Fibroblast of gingiva (primary cell): ENCODE measurements around the gene NUAK2.
"Not testable (repeated sequence)": the region's sequence is repeated elsewhere in the genome, so short reads cannot be mapped to it uniquely, and the experiment has no call there.

Experiments
- DNase-seq: peaks from one replicate; pipeline ENCODE4 v3.0.0-alpha.2; 2011; ENCODE audit warnings: low read depth

NUAK2 gene

GRCh38 chr1:205296154-205296553 lies 25.4 kb downstream of the NUAK2 start:
- DNase-seq: no peak

GRCh38 chr1:205294934-205295333 lies 26.6 kb downstream of the NUAK2 start:
- no peak for DNase-seq

GRCh38 chr1:205294175-205294917 lies 27.2 kb downstream of the NUAK2 start:
- DNase-seq: peak; percentile 82

DNA sequence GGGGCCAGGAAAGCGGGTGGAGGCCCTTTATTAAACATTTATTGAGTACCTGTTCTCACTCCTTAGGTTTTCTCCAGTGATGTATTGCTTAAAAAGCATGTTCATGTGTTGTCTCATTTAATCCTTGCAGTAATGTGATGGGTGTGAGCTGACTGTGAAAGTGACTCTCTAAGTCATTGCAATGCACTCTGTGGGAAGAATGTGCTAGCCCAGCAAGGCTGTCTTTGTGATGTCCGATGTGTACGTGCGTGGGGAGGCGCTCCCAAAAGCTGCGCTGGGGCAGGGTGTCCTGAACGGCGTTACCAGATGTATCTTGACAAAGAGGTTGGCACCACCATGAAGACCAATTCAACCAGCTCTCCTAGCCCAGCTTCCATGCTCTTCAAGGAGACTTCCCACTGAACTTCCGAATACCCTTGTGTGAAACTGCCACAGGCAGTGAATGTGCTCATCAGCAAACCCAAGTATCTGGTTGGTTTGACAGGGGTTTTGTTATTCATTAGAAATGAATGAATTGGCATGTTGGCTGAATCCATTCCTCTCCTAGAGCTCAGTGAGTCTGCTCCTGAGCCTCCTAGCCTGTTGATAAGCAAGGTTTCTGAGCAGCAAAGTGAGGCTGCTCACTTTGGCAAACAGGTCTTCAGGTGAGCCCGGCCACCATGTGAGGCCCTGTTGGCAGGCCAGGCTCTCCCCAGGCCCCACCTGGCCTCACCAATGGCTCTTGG lies 28.0 kb downstream of the NUAK2 start:
- DNase-seq: no peak

- DNase-seq: no peak
Observed at GRCh38 chr1:205291596-205291995, 29.9 kb downstream of the NUAK2 start.

DNA sequence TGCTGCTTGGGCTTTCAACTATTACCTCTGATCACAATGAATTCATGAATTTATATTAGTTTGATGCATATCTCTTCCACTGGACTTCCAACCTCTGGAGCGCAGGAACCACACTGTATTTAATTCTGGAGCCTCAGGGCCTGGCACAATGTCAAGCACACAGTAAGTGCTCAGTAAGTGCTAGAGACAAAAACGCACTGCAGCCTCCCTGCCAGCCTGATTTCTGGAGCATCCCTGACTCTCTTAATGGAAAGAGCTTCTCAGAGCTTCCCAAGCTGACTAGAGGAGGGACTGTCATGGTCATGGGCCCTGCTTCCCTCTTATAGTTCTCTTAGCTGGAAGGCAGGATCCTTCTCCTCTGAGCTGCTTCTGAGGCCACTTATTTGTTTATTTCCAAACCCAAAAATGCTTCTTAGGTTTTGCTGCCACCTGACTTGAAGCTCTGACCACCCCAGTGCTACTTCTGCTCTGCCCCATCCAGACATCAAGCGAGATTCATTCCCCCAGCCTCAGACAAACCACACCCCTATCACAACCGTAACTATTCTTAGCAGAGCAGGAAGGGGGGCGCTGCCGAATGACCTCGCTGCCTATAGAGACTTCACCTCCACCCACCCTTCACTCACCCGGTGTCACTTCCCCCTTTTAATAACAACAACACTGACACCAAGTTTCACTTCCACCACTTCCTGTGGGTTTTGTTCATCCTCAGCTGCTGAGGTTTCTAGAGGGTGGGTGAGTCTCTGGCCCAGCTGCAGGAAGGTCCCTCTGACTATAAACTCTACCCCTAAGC lies 33.6 kb downstream of the NUAK2 start:
- DNase-seq: no peak

- no peak for DNase-seq
Observed at GRCh38 chr1:205287076-205287475, 34.5 kb downstream of the NUAK2 start.

DNA sequence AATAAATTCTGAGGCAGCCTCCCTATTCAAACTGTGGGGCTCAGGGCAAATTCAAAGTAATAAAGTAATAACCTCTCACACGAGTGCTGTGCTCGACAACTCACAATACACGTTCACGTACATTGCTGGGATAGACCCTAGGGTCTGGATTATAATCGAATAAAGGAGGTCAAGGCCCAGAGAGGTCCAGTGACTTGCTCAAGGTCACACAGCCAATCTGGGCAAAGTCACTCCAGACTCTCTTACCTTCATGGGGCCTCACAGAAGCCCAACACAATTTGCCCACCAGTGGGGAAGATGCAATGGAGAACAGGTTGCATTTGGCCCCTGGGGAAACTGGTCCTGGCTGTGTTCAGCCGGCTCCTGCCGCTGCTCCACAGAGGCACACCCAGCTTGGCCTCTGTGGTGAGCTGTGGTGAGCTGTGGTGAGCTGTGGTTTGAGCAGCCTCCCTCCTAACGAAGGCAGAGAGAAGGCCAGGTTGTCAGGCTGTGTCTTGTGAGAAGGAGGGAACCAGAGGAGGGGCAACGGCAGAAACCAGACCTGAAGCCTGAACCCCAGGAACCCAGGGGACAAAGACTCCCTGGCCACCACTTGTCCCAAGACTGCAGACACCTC lies 35.1 kb downstream of the NUAK2 start:
- no peak for DNase-seq

DNA sequence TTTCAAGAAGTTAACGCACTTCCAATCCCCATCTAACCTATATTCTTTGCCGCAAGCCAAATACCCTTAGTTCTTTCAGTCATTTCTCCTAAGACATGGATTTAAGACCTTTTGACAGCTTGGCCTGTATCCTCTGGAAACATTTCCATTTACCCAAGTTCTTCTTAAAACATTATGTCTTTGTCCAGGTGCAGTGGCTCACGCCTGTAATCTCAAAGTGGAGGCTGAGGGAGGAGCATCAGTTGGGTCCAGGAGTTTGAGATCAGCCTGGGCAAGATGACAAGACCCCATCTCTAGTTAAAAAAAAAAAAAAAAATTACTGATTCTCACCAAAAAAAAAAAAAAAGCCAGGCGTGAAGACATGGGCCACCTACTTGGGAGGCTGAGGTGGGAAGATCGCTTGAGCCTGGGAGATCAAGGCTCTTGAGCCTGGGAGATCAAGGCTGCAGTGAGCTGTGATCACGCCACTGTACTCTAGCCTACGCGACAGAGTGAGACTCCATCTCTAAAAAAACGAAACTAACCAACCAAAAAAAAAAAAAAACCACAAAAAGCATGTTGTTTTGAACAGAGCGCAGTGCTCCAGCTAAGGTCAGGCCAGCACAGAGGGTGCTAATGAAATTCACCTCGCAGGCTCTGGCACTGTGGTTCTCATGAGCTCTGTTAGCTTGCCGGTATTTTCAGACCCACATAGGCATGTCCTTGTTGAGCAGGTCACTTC lies 36.0 kb downstream of the NUAK2 start:
- DNase-seq: no peak

- peak; percentile 93 for DNase-seq
Observed at GRCh38 chr1:205284420-205285144, 37.0 kb downstream of the NUAK2 start.

DNA sequence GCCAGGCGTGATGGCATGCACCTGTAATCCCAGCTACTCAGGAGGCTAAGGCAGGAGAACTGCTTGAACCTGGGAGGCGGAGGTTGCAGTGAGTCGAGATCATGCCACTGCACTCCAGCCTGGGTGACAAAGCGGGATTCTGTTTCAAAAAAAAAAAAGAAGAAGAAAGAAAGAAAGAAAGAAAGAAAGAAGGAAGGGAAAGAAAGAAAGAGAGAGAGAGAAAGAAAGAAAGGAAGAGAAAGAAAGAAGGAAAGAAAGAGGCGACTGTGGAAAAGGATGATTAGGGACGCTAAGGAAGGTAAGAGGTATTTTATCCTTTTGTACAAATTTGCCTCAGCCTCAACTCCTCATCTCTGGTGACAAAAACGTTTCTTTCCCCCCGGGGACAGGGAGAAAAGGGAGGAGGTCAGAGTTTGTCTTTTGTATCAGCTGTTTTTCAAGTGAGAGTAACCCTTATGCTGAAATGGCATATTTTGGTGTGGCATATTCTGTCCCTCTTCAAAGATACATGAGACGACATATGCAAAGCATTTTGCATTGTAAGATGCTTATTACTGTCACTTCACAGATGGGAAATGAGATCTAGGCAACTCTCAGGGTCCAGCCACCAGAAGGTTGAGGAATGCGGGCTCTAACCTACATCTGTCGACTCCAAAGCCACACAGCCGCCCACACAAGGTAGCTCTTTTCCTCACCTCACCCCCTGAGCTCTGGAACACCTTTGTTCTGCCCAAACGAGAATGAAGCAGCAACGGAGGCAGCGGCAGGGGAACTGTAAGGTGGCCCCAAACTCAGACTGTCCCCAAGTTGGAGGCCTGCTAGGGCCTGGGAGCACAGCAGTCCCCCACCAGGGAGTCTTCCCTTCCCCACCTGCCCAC lies 38.0 kb downstream of the NUAK2 start:
- DNase-seq: no peak

- DNase-seq: not testable (repeated sequence)
Observed at GRCh38 chr1:205280666-205281395, 40.7 kb downstream of the NUAK2 start.

DNA sequence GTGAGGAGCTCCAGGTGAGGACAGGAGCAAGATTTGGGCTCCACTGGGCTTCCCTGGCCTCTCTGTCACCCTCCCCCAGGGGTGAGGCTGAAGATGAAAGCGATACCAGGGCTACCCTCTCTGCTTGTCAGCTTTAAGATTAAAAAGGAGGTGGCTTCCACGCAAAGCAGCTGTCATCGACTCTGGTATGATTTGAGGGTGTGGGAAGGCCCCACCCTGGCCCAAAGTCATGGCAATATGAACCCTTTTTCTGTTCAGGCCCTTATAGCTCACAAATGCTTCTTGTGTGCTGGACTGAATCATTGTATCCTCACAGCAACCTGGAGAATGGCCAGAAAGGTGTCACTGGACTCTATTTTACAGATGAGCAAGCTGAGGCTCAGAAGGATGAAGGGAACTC lies 41.6 kb downstream of the NUAK2 start:
- no peak for DNase-seq

GRCh38 chr1:205276689-205277065 lies 44.9 kb downstream of the NUAK2 start:
- no peak for DNase-seq

GRCh38 chr1:205275916-205276688 lies 45.4 kb downstream of the NUAK2 start:
- no peak for DNase-seq

DNA sequence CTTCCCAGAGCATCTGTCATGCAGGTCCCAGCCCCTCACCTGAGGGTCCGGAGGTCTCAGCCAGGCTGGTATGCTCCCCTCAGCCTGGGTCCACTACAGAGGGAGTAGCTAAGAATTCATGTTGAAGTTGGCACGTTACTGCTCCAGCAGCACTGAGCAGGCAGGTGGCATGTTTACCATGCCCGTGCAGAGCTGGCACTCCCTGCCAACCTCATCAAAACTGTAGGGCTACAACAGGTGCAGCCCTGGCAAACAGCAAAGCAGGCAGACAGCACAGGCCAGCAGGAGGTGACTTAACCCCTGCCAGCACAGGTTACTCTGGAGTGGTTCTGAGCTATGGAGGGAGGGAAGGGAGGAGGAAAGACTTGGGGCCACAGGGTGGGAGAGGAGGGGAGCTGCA lies 46.4 kb downstream of the NUAK2 start:
- no peak for DNase-seq

- no peak for DNase-seq
Observed at GRCh38 chr1:205274041-205274691, 47.4 kb downstream of the NUAK2 start.

- peak; percentile 53 for DNase-seq
Observed at GRCh38 chr1:205273551-205273982, 48.0 kb downstream of the NUAK2 start.
